ENCODE data around the gene RERGL.
"Not testable (repeated sequence)": the region's sequence is repeated elsewhere in the genome, so short reads cannot be mapped to it uniquely, and the experiment has no call there.

The RERGL gene

GRCh38 chr12:18045446-18045992, 44.5 kb downstream of the RERGL start:
- TF ChIP-seq POU2F2 (IDR thresholded peaks at IDR 0.05; ENCODE audit: low read depth, low read length): no peak
- TF ChIP-seq PAX5 (IDR thresholded peaks at IDR 0.05; ENCODE audit: insufficient read depth, low read length, severe bottlenecking): no peak
- TF ChIP-seq POLR2AphosphoS5 (IDR thresholded peaks at IDR 0.05; ENCODE audit: low read depth, low read length): no peak
- no peak for TF ChIP-seq SPI1 (IDR thresholded peaks at IDR 0.05; ENCODE audit: low read depth, low read length)
- TF ChIP-seq TAF1 (IDR thresholded peaks at IDR 0.05; ENCODE audit: low read depth, low read length): no peak
- TF ChIP-seq POLR2A (IDR thresholded peaks at IDR 0.05; ENCODE audit: low read depth, low read length): no peak
- no peak for FAIRE-seq

DNA sequence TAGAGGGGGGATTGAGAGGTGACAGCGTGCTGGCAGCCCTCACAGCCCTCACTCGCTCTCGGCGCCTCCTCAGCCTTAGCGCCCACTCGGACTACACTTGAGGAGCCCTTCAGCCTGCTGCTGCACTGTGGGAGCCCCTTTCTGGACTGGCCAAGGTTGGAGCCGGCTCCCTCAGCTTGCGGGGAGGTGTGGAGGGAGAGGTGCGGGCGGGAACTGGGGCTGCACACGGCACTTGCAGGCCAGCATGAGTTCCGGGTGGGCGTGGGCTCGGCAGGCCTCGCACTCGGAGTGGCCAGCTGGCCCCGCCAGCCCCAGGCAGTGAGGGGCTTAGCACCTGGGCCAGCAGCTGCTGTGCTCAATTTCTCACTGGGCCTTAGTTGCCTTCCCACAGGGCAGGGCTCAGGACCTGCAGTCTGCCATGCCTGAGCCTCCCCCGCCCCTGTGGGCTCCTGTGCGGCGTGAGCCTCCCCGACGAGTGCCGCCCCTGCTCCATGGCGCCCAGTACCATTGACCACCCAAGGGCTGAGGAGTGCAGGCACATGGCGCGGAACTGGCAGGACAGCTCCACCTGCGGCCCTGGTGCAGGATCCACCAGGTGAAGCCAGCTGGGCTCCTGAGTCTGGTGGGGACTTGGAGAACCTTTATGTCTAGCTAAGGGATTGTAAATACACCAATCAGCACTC, 49.8 kb downstream of the RERGL start:
- not testable (repeated sequence) for DNase-seq (ENCODE audit: insufficient read length, low spot score); FAIRE-seq

More at GRCh38 chr12:18045446-18045992, 44.5 kb downstream of the RERGL start:
- DNase-seq (ENCODE audit: insufficient read length, low spot score): no peak

Measured in GM12891 (cell line).